Loucy (cell line): ENCODE data around the gene SYT2.

Experiments used
- H2AFZ ChIP-seq: fragments of 200-600 bp; sonication (generic); 2 replicates; pipeline ENCODE4 v1.6.0; 2016; ENCODE audit warnings: antibody characterized with exemption, mild to moderate bottlenecking, low read length, moderate library complexity
- H3F3A ChIP-seq: fragments of 200-600 bp; 2 replicates; pipeline ENCODE4 v1.6.0; 2016; ENCODE audit warnings: antibody characterized with exemption, low read depth, mild to moderate bottlenecking
- H3K27me3 ChIP-seq: fragments of 200-600 bp; sonication (generic); 2 replicates; pipeline ENCODE4 v1.6.1; 2014; ENCODE audit warnings: low read length, mild to moderate bottlenecking; ENCODE audit not compliant: insufficient read depth, poor library complexity, severe bottlenecking
- H3K36me3 ChIP-seq: fragments of 200-600 bp; sonication (generic); 2 replicates; pipeline ENCODE4 v1.6.1; 2016; ENCODE audit warnings: low read length; ENCODE audit not compliant: insufficient read depth
- H3K4me1 ChIP-seq: fragments of 200-600 bp; sonication (generic); 2 replicates; pipeline ENCODE4 v1.5.1; 2014; ENCODE audit warnings: low read length, mild to moderate bottlenecking; ENCODE audit not compliant: insufficient read depth, poor library complexity, severe bottlenecking
- H3K4me2 ChIP-seq: fragments of 200-600 bp; sonication (generic); 2 replicates; pipeline ENCODE4 v1.6.0; 2014; ENCODE audit warnings: antibody characterized with exemption, low read length, low read depth, mild to moderate bottlenecking; ENCODE audit not compliant: poor library complexity, severe bottlenecking
- H3K4me3 ChIP-seq: fragments of 200-600 bp; sonication (generic); 2 replicates; pipeline ENCODE4 v1.5.1; 2014; ENCODE audit warnings: low read length, mild to moderate bottlenecking, mixed read lengths; ENCODE audit not compliant: poor library complexity, severe bottlenecking
- H3K79me2 ChIP-seq: fragments of 200-600 bp; sonication (generic); 2 replicates; pipeline ENCODE4 v1.6.1; 2014; ENCODE audit warnings: low read length; ENCODE audit not compliant: insufficient read depth
- H3K9ac ChIP-seq: fragments of 200-600 bp; sonication (generic); 2 replicates; pipeline ENCODE4 v1.6.0; 2014; ENCODE audit warnings: mild to moderate bottlenecking, low read depth, low read length, moderate library complexity; ENCODE audit not compliant: poor library complexity, severe bottlenecking
- H3K9me2 ChIP-seq: fragments of 200-600 bp; sonication (generic); replicated peaks from 2 replicates; pipeline ENCODE4 v1.6.1; 2016; ENCODE audit warnings: low read depth, low read length, mixed read lengths
- H3K9me3 ChIP-seq: fragments of 200-600 bp; sonication (generic); 2 replicates; pipeline ENCODE4 v1.6.1; 2014; ENCODE audit warnings: mild to moderate bottlenecking, antibody characterized with exemption, low read length, low read depth; ENCODE audit not compliant: insufficient read depth
- H4K20me1 ChIP-seq: fragments of 200-600 bp; sonication (generic); 2 replicates; pipeline ENCODE4 v1.6.0; 2014; ENCODE audit warnings: antibody characterized with exemption, low read length, mild to moderate bottlenecking; ENCODE audit not compliant: insufficient read depth, poor library complexity, severe bottlenecking
- EZH2phosphoT487 ChIP-seq: fragments of 200-600 bp; IDR thresholded peaks from 2 replicates; pipeline ENCODE4 v1.6.1; 2018; ENCODE audit warnings: antibody characterized with exemption, mild to moderate bottlenecking, moderate library complexity, borderline replicate concordance
- TF ChIP-seq, protein P1 (sequence below): fragments of 200-600 bp; sonication (generic); conservative IDR thresholded peaks from 2 replicates; pipeline ENCODE4 v1.5.1; 2014; ENCODE audit warnings: mild to moderate bottlenecking, antibody characterized with exemption, low read length

The SYT2 gene

DNA sequence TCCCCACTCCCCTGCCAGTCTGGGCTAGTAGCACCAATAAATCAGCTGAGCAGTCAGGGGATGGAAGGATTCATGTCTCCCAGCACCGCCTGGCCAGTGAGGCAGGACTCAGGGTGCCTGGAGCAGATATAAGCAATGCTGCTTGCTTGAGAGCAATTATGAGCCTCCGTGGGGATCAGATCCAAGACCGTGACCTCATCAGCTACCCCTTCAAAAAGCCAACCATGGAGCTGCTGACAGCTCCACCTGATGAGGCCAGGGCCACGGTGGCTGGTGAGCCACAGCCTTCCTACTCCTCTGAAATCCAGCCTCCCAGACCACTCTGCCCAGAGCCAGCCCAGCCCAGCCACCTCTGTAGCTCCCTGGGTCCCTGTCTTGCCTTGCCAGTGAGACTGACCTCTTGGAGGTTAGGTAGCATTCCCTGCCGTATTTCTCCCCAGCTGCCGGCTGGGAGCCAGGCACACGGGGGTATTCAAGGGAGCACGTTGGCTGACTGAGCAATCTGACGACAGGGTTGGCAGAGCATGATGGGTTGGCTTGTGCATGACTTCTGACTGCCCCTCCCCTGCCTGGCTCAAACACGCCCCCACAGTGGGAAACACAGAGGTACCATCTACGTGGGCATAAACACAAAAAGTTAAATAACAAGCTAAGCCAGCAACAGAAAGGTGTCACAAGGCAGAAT lies 28.4 kb downstream of the SYT2 start:
- no peaks in the 10 kb centered on the region for H3K79me2 ChIP-seq
- H4K20me1 ChIP-seq = no peaks in the 10 kb centered on the region
- H2AFZ ChIP-seq = no peak overlapping the region
- TF ChIP-seq, protein P1, sequence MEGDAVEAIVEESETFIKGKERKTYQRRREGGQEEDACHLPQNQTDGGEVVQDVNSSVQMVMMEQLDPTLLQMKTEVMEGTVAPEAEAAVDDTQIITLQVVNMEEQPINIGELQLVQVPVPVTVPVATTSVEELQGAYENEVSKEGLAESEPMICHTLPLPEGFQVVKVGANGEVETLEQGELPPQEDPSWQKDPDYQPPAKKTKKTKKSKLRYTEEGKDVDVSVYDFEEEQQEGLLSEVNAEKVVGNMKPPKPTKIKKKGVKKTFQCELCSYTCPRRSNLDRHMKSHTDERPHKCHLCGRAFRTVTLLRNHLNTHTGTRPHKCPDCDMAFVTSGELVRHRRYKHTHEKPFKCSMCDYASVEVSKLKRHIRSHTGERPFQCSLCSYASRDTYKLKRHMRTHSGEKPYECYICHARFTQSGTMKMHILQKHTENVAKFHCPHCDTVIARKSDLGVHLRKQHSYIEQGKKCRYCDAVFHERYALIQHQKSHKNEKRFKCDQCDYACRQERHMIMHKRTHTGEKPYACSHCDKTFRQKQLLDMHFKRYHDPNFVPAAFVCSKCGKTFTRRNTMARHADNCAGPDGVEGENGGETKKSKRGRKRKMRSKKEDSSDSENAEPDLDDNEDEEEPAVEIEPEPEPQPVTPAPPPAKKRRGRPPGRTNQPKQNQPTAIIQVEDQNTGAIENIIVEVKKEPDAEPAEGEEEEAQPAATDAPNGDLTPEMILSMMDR = no peak
- TF ChIP-seq EZH2phosphoT487 = no peak
- H3K9me3 ChIP-seq = no peaks in the 10 kb centered on the region
- H3K4me3 ChIP-seq = no peak overlapping the region
- no peaks in the 10 kb centered on the region for H3K36me3 ChIP-seq
- no peak overlapping the region for H3K9ac ChIP-seq
- H3F3A ChIP-seq = no peaks in the 10 kb centered on the region
- no peaks in the 10 kb centered on the region for H3K27me3 ChIP-seq
- H3K4me2 ChIP-seq = no peak overlapping the region
- H3K9me2 ChIP-seq = no peaks in the 10 kb centered on the region
- H3K4me1 ChIP-seq = no peaks in the 10 kb centered on the region

DNA sequence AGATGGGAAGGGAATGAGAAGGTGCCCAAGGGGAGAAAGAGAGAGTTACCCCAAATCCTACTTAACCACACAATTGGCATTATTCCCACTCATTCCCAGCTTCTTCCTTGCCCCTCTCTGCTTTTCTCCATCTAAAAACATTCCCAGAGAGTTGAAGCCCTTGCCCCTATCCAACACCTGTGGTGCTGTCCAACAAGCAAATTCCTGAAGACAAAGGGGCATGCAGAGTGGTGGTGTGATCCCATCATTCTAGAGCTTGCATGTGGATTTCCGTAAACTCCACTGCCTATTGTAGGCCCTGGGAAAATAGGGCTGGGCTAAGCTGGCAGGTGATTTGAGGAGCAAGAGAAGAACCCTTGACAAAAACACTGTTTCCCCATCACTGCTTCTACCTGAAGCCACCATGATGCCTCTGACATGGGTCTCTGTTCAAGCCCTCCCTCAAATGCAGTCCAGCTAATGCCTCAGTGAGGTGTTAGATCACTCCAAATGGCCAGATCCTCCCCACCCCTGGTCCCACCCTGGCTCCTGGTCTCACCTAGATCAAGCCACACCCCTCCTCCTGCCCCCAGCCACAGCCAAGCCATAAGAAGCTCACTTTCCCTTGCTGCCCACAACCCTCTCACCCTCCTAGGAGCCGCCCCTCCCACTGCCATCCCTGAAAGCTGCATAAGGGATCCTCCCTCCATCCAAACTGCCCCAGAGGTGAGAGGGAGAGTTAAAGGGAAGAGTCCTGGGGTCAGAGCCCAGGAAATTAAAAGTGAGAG lies 29.5 kb downstream of the SYT2 start:
- Histone ChIP-seq H3K9ac (no peak overlapping the region), H3K4me2 (no peak overlapping the region), H4K20me1 (no peaks in the 10 kb centered on the region), H3K4me1 (no peaks in the 10 kb centered on the region), H3K9me2 (no peaks in the 10 kb centered on the region), H3K79me2 (no peaks in the 10 kb centered on the region), H3K4me3 (no peak overlapping the region), H2AFZ (no peak overlapping the region), H3K36me3 (no peaks in the 10 kb centered on the region), H3F3A (no peaks in the 10 kb centered on the region), H3K27me3 (no peaks in the 10 kb centered on the region), H3K9me3 (no peaks in the 10 kb centered on the region)
- no peak for TF ChIP-seq EZH2phosphoT487
- TF ChIP-seq, protein P1 = no peak

DNA sequence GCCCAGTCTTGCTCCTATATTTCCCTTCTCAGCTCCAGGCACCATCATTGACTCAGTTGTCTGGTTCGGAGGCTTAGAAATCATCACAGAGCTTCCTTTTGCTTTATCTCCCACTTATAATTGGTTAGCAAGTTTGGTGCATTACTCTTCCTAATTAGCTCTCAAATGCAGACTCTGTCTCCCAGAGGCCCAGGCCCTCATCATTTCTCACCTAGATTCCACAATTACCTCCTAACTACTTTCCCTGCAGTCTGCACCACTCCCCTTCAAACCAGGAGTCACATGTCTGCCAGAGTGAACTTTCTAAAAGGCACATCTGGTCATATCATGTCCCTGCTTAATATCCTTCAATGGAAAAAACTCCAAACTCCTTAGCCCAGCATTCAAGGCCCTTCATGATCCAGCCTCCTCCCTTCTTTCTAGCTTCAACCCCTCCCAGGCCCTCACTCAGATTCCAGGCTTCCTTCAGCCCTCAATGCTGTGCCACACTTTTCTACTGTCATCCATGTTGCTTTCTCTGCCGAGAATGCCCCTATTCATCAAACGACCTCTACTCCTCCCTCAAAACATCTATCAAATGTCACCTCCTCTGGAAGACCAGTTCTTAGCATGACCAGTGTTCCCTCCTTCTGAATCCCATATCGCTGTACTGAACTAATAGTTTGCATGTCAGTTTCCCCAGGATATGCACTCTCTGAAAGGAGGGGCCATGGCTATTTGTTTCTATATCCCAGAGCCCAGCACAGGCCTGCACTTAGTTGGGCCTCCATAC lies 30.7 kb downstream of the SYT2 start:
- H4K20me1 ChIP-seq = no peaks in the 10 kb centered on the region
- H3K36me3 ChIP-seq = no peaks in the 10 kb centered on the region
- H3K4me1 ChIP-seq = no peaks in the 10 kb centered on the region
- TF ChIP-seq, protein P1 = no peak
- no peak for TF ChIP-seq EZH2phosphoT487
- H3K27me3 ChIP-seq = no peaks in the 10 kb centered on the region
- no peaks in the 10 kb centered on the region for H3F3A ChIP-seq
- no peak overlapping the region for H3K9ac ChIP-seq
- H3K79me2 ChIP-seq = no peaks in the 10 kb centered on the region
- no peak overlapping the region for H3K4me2 ChIP-seq
- H3K9me2 ChIP-seq = no peaks in the 10 kb centered on the region
- H2AFZ ChIP-seq = no peak overlapping the region
- H3K9me3 ChIP-seq = no peaks in the 10 kb centered on the region
- no peak overlapping the region for H3K4me3 ChIP-seq
